Mesendoderm (in vitro differentiated cells): Measurements from ENCODE around the gene ATG7.

Experiments
- DNase-seq: peaks from one replicate; pipeline ENCODE4 v3.0.0; 2013
- H2AK5ac ChIP-seq: 2 replicates; pipeline ENCODE4 v1.6.1; 2013; ENCODE audit warnings: low read length, inconsistent platforms
- H2BK120ac ChIP-seq: 2 replicates; pipeline ENCODE4 v1.6.1; 2013; ENCODE audit warnings: low read depth, mild to moderate bottlenecking, low read length, moderate library complexity, mixed read lengths
- H2BK15ac ChIP-seq: replicated peaks from 2 replicates; pipeline ENCODE4 v1.6.1; 2013; ENCODE audit warnings: low read depth, mild to moderate bottlenecking, moderate library complexity
- H2BK5ac ChIP-seq: 2 replicates; pipeline ENCODE4 v1.6.1; 2013; ENCODE audit warnings: low read length, inconsistent platforms
- H3K18ac ChIP-seq: 2 replicates; pipeline ENCODE4 v1.6.1; 2013; ENCODE audit warnings: mild to moderate bottlenecking, low read length, mixed read lengths
- H3K23ac ChIP-seq: one replicate; pipeline ENCODE4 v1.6.1; 2013; ENCODE audit warnings: low read length
- H3K27ac ChIP-seq: 2 replicates; pipeline ENCODE4 v1.5.1; 2013; ENCODE audit warnings: low read depth, mild to moderate bottlenecking, inconsistent platforms, low read length, moderate library complexity
- H3K27me3 ChIP-seq: 2 replicates; pipeline ENCODE4 v1.6.1; 2013; ENCODE audit warnings: low read length, control low read depth, mild to moderate bottlenecking, inconsistent platforms; ENCODE audit not compliant: insufficient read depth, poor library complexity
- H3K36me3 ChIP-seq: 2 replicates; pipeline ENCODE4 v1.6.1; 2013; ENCODE audit warnings: low read length, inconsistent platforms; ENCODE audit not compliant: control insufficient read depth, insufficient read depth
- H3K4ac ChIP-seq: one replicate; pipeline ENCODE4 v1.6.1; 2013; ENCODE audit warnings: low read depth, mild to moderate bottlenecking, low read length, moderate library complexity
- H3K4me1 ChIP-seq: 2 replicates; pipeline ENCODE4 v1.6.1; 2013; ENCODE audit warnings: low read depth, low read length, inconsistent platforms; ENCODE audit not compliant: control insufficient read depth
- H3K4me2 ChIP-seq: 2 replicates; pipeline ENCODE4 v1.6.1; 2013; ENCODE audit warnings: low read length
- H3K4me3 ChIP-seq: 2 replicates; pipeline ENCODE4 v1.5.1; 2013; ENCODE audit warnings: mild to moderate bottlenecking, low read length
- H3K56ac ChIP-seq: one replicate; pipeline ENCODE4 v1.6.1; 2013; ENCODE audit warnings: low read length
- H3K79me1 ChIP-seq: 2 replicates; pipeline ENCODE4 v1.6.1; 2013; ENCODE audit warnings: low read length, inconsistent platforms
- H3K79me2 ChIP-seq: 2 replicates; pipeline ENCODE4 v1.6.1; 2013; ENCODE audit warnings: mild to moderate bottlenecking, low read length; ENCODE audit not compliant: control insufficient read depth, insufficient read depth
- H3K9ac ChIP-seq: 2 replicates; pipeline ENCODE4 v1.6.1; 2013; ENCODE audit warnings: low read length, inconsistent platforms
- H4K5ac ChIP-seq: one replicate; pipeline ENCODE4 v1.6.1; 2013; ENCODE audit warnings: low read length
- H4K8ac ChIP-seq: one replicate; pipeline ENCODE4 v1.6.1; 2013; ENCODE audit warnings: low read depth, mild to moderate bottlenecking, control low read depth, low read length, moderate library complexity
- WGBS: extraction: QIAGEN DNeasy Blood & Tissue Kit; methylation state at CpG from one replicate; pipeline ENCODE4 v1.1.7; 2013; ENCODE audit warnings: low lambda C conversion rate, missing lambda C conversion rate; ENCODE audit not compliant: insufficient coverage; ENCODE audit errors: extremely low coverage; 5-methylcytosine and 5-hydroxymethylcytosine counted together

Gene ATG7

DNA sequence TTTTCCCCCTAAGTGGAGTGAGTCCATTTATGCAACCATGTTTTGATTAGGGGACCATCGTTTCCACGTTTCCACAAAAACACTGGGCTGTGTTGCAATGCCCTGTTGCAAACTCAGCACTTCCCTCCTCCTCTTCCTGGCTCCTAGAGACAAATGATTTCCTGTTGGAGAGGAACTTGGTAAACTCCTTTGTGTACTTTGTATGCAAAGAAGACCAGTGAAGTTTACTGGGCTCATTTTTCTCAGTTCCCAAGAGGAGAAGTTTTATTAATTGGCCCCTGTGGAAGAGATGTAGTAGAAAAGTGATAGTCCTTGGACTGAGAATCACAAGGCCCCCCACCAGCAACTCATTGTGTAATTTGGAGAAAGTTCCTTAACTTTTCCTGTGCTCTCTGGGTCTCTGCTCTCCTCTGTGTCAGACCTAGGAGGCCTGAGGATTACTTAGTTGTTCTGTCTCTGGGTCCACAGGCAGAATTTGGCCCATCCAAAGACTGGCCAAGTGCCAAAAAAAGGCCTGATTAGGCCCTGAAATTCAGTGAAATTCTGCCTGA, 95.0 kb downstream of the ATG7 start:
- Histone ChIP-seq H2BK5ac (no peak overlapping the region), H3K4me2 (no peak overlapping the region), H3K56ac (no peak overlapping the region), H4K5ac (no peak overlapping the region), H3K27me3 (no peaks in the 10 kb centered on the region), H3K4me3 (no peak overlapping the region), H3K9ac (no peak overlapping the region), H2BK120ac (no peak overlapping the region), H2BK15ac (no peak overlapping the region), H3K18ac (no peak overlapping the region), H3K27ac (no peak overlapping the region), H3K4ac (no peak overlapping the region), H3K23ac (no peak overlapping the region), H3K4me1 (no peaks in the 10 kb centered on the region), H2AK5ac (no peak overlapping the region), H4K8ac (no peak overlapping the region), H3K79me1 (no peaks in the 10 kb centered on the region), H3K36me3 (no peaks in the 10 kb centered on the region), H3K79me2 (no peaks in the 10 kb centered on the region)
- peak; percentile 65 for DNase-seq
- WGBS, result no CpG with 5 or more reads among the region's 2 CpGs

DNA sequence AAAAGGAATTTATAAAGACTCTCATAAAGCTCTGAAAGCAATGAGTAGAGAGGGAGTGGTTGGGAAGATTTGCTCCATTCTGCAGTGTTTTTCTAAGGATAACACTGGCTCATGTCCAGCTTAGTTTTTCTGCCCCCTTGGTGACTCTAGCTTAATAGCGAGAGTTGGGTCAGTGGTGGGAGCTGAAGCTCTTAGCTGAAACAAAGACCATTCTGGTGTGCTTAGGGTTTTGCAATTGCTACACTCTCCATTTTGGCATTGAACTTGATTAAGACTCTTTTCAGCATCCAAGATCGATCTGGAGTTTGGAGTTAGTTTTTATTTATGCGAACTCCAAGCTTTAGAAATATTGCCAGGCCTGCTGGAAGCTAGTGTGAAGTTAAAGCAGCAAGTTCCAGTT, 98.0 kb downstream of the ATG7 start:
- no peak overlapping the region for H3K9ac ChIP-seq

DNA sequence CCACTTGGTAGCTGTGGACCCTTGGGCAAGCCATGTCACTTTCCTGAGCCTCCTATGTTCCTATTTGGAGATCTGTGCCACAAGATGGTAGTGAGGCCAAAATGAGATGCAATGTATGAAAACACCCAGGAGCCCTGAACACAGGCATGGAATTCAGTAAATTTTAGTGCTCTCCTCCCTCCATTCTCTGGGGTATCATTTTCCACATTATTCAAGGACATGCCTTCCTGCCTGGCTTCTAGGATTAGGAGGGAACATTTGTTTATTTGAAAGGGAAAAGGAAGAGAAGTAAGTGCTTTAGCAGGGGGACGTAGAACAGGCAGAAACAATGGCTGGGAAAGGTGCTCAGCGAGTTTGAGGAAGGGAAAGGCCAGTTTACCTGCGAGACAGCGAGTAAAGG, 98.8 kb downstream of the ATG7 start:
- no peak overlapping the region for H4K8ac ChIP-seq
- H3K4ac ChIP-seq, result no peak overlapping the region
- H2BK120ac ChIP-seq, result no peak overlapping the region
- no peak overlapping the region for H3K18ac ChIP-seq
- H2BK15ac ChIP-seq, result no peak overlapping the region
- no peak overlapping the region for H3K23ac ChIP-seq
- no peaks in the 10 kb centered on the region for H3K79me2 ChIP-seq
- no peaks in the 10 kb centered on the region for H3K4me1 ChIP-seq
- no peak overlapping the region for H3K56ac ChIP-seq
- no peak overlapping the region for H3K27ac ChIP-seq
- H2AK5ac ChIP-seq, result no peak overlapping the region
- no peak overlapping the region for H4K5ac ChIP-seq
- H3K79me1 ChIP-seq, result no peaks in the 10 kb centered on the region
- H3K36me3 ChIP-seq, result no peaks in the 10 kb centered on the region
- no peak overlapping the region for H3K4me3 ChIP-seq
- no peak overlapping the region for H3K9ac ChIP-seq
- H3K27me3 ChIP-seq, result no peaks in the 10 kb centered on the region
- no peak overlapping the region for H3K4me2 ChIP-seq
- H2BK5ac ChIP-seq, result no peak overlapping the region
- no CpG with 5 or more reads among the region's 4 CpGs for WGBS
- no peak for DNase-seq

More for the DNA sequence above, 98.0 kb downstream of the ATG7 start:
- Histone ChIP-seq H3K79me2 (no peaks in the 10 kb centered on the region), H3K18ac (no peak overlapping the region), H3K27ac (no peak overlapping the region), H2BK5ac (no peak overlapping the region), H2BK15ac (no peak overlapping the region), H3K4ac (no peak overlapping the region), H3K4me3 (no peak overlapping the region), H3K23ac (no peak overlapping the region), H3K36me3 (no peaks in the 10 kb centered on the region), H2AK5ac (no peak overlapping the region), H3K4me2 (no peak overlapping the region), H4K8ac (no peak overlapping the region), H3K4me1 (no peaks in the 10 kb centered on the region), H4K5ac (no peak overlapping the region), H3K56ac (no peak overlapping the region), H2BK120ac (no peak overlapping the region), H3K79me1 (no peaks in the 10 kb centered on the region), H3K27me3 (no peaks in the 10 kb centered on the region)
- WGBS, result no CpG with 5 or more reads among the region's 3 CpGs
- DNase-seq, result no peak

DNA sequence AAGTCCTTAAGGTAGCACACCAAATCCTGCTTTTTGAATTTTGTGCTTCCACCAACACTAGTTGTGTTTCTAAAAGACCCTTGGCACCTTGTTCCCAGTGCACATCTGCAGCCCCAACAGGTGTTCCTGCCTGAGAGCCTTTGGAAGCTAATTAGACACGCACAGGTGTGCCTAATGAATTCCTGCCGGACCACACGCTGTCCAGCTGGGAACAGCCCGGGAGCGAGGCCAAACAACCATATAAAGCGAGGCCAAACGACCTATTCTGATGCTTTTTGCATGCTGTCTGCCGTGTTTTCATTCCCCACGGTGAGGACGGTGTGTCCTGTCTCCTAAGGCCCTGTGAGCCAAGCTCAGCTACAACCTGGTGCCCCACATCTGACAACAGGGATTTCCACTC, 99.5 kb downstream of the ATG7 start:
- H2BK5ac ChIP-seq, result no peak overlapping the region
- H3K4me1 ChIP-seq, result no peaks in the 10 kb centered on the region
- WGBS, result no CpG with 5 or more reads among the region's 10 CpGs
- no peak overlapping the region for H3K4ac ChIP-seq
- H2BK15ac ChIP-seq, result no peak overlapping the region
- no peaks in the 10 kb centered on the region for H3K79me1 ChIP-seq
- no peak overlapping the region for H4K5ac ChIP-seq
- H3K79me2 ChIP-seq, result no peaks in the 10 kb centered on the region
- no peaks in the 10 kb centered on the region for H3K27me3 ChIP-seq
- H3K23ac ChIP-seq, result no peak overlapping the region
- no peak overlapping the region for H3K9ac ChIP-seq
- no peak overlapping the region for H2BK120ac ChIP-seq
- H3K4me2 ChIP-seq, result no peak overlapping the region
- no peak overlapping the region for H2AK5ac ChIP-seq
- H3K27ac ChIP-seq, result no peak overlapping the region
- no peak overlapping the region for H3K18ac ChIP-seq
- no peak overlapping the region for H3K4me3 ChIP-seq
- H4K8ac ChIP-seq, result no peak overlapping the region
- H3K56ac ChIP-seq, result no peak overlapping the region
- H3K36me3 ChIP-seq, result no peaks in the 10 kb centered on the region
- no peak for DNase-seq

DNA sequence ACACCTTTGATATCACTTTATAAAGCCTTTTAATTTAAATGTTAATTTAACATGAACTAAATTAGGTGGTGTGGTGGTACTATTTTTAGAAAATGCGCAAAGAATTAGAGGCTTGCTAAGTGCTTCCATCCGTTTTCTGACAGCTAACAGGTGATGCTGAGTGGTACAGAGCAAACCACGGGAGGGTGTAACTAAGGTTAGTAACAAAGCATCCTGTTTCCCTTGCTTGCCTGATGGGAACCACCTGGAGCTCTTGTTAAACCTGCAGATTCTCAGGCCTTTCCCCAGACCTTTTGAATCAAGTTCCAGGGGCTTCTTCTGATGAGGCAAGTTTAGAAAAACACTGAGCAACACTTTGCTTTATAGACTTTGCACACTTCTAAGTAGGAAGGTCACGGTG, 101.0 kb downstream of the ATG7 start:
- Histone ChIP-seq H3K79me1 (no peaks in the 10 kb centered on the region), H3K23ac (no peak overlapping the region), H3K18ac (no peak overlapping the region), H2BK5ac (no peak overlapping the region), H3K4me1 (no peaks in the 10 kb centered on the region), H2BK120ac (no peak overlapping the region), H2AK5ac (no peak overlapping the region), H3K9ac (no peak overlapping the region), H2BK15ac (no peak overlapping the region), H3K27ac (no peak overlapping the region), H3K27me3 (no peaks in the 10 kb centered on the region), H3K4me3 (no peak overlapping the region), H3K36me3 (no peaks in the 10 kb centered on the region), H4K5ac (no peak overlapping the region), H4K8ac (no peak overlapping the region), H3K4me2 (no peak overlapping the region), H3K4ac (no peak overlapping the region), H3K79me2 (no peaks in the 10 kb centered on the region), H3K56ac (no peak overlapping the region)
- no peak for DNase-seq
- no CpG with 5 or more reads among the region's 4 CpGs for WGBS

DNA sequence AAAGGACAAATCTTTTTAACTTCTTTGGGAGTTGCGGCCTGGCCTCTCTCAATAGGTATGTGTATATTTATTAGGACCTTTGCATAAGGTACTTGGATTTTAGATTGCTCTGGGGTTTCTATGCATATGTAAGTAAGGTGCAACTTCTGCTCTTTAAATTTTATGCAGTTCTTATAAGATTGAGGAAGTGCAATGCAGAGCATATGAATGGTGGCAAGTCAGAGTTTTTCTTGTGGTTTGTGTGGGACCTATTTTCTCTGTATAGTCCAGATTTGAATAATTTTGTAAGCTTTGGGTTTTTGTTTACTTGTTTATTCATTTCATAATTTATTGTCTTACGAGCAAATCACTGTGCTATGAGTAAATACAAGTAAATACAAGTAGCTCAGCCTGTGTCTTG, 101.5 kb downstream of the ATG7 start:
- H4K8ac ChIP-seq, result no peak overlapping the region
- no peaks in the 10 kb centered on the region for H3K79me2 ChIP-seq
- no peaks in the 10 kb centered on the region for H3K4me1 ChIP-seq
- no peak overlapping the region for H4K5ac ChIP-seq
- H3K4me3 ChIP-seq, result no peak overlapping the region
- H2AK5ac ChIP-seq, result no peak overlapping the region
- H3K56ac ChIP-seq, result no peak overlapping the region
- DNase-seq, result no peak
- H3K23ac ChIP-seq, result no peak overlapping the region
- H3K27me3 ChIP-seq, result no peaks in the 10 kb centered on the region
- H2BK120ac ChIP-seq, result no peak overlapping the region
- no CpG with 5 or more reads among the region's 2 CpGs for WGBS
- H2BK15ac ChIP-seq, result no peak overlapping the region
- H3K79me1 ChIP-seq, result no peaks in the 10 kb centered on the region
- no peak overlapping the region for H3K27ac ChIP-seq
- no peak overlapping the region for H3K18ac ChIP-seq
- H3K4me2 ChIP-seq, result no peak overlapping the region
- H3K36me3 ChIP-seq, result no peaks in the 10 kb centered on the region
- no peak overlapping the region for H3K9ac ChIP-seq
- no peak overlapping the region for H2BK5ac ChIP-seq
- H3K4ac ChIP-seq, result no peak overlapping the region
